HG03095 (cell line): ENCODE data around the gene PRKAR2B.
"Not testable (repeated sequence)": the region's sequence is repeated elsewhere in the genome, so short reads cannot be mapped to it uniquely, and the experiment has no call there.

ENCODE experiments used
- ATAC-seq: cut with Tn5 transposase; IDR thresholded peaks from one replicate; pipeline ENCODE4 v1.9.1; 2021; ENCODE audit warnings: moderate library complexity; ENCODE audit not compliant: unreplicated experiment

The PRKAR2B gene

GRCh38 chr7:107115114-107115513, 70.6 kb downstream of the PRKAR2B start:
- ATAC-seq = no peak

DNA sequence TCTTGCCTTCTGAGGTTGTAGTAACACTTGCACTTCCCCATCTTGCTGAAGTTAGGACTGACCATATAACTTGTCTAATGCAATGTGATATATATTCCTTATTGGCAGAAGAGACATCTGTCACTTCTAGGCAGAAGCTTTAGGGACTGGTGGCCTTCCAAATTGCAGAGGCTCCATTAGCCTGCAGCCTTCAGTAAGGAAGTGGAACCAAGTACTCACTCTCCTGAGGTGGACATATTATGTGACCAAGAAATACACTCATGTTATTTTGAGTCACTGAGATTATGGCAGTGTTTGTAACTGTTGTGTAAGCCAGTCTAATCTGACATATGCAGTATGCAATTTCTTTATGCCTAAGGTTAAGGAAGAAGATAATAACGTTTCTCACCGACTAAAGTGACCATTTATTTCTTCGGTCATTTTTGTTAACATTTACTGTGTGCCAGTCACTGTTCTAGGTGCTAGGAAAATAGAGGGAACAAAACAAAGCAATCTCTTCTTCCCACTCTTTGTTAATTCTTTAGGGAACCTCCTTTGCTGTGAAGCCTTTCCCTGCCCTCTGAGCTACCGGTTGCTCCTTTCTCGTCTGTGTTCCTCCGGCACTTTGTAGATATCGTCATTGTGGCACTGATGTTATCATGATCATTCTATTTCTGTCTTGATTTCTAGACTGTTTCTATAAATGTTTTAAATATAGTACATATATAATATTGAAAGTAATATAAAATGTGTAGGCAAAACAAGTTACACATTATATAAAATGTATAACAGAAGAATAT, 71.4 kb downstream of the PRKAR2B start:
- ATAC-seq = no peak

GRCh38 chr7:107118109-107118900, 73.8 kb downstream of the PRKAR2B start:
- ATAC-seq = no peak

DNA sequence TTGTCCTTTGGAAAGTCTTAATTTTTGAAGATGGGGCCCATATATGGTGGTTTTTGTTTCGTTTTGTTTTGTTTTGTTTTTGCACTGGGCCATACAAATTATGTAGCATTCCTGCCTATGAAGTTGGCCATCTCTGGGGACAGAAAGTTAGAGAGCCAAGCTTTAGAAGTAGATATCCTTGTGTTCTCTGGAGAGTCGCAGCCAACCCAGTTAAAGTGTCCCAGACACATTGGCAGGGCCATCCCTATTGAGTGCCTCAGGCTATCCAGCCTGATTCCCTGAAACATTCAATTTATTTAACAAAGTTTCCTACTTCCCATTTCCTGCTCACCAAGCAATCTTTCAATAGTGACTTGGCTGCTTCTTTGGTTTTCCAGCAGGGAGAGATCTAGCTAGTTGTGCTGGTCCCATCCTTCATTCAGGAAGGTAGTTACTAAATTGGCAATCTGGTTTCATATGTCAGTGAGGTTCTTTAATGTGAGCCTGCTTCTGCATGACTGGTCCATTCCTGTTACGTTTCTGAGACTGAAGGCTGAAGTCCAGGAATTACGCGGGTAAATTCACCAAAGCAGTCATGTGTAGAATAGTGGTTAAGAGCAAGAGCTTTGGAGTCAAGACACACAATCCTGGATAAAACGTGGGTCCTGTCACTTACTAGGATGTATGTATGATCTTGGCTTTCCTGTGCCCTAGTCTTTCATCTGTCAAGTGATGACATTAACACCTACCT, 75.0 kb downstream of the PRKAR2B start:
- no peak for ATAC-seq

- no peak for ATAC-seq
These were observed 78.0 kb downstream of the PRKAR2B start for GRCh38 chr7:107122486-107122911.

DNA sequence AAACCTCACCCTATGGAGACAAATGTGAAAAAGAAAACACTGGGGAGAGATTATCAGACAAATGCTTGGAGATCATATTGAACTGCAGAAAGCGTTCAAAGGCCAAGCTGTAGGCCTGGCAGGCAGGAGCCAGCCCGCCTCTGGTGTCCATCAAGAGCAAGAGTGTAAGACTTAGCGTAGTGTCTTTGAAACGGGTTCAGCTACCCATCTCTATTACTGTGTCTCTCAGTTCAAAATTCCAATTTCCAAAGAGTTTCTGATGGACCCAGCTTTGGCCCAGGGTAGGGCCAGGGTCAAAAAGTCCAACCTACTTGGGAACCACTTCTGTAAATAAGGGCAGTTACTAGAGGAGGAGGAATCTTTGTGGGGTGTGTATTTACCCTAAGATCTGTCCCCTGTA, 78.9 kb downstream of the PRKAR2B start:
- no peak for ATAC-seq

DNA sequence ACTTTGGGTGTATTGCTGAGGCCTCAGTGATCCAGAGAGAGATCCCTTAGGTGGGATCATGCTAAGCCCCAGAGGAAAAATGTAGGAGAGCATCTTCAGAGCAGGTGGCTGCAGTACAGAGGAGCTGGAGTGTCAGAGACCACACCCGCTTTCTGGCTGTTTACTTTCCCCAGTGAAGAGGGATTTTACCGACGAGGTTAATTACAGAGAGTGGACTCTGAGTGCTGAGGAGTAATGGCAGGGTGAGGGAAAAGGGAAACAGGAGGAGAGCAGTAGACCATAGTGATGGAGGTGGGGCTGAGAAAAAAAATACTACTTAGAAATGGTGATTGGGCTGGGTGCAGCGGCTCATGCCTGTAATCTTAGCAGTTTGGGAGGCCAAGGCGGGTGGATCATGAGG, 81.0 kb downstream of the PRKAR2B start:
- no peak for ATAC-seq

GRCh38 chr7:107128217-107128616, 83.7 kb downstream of the PRKAR2B start:
- no peak for ATAC-seq

GRCh38 chr7:107128748-107129147, 84.2 kb downstream of the PRKAR2B start:
- ATAC-seq = no peak

DNA sequence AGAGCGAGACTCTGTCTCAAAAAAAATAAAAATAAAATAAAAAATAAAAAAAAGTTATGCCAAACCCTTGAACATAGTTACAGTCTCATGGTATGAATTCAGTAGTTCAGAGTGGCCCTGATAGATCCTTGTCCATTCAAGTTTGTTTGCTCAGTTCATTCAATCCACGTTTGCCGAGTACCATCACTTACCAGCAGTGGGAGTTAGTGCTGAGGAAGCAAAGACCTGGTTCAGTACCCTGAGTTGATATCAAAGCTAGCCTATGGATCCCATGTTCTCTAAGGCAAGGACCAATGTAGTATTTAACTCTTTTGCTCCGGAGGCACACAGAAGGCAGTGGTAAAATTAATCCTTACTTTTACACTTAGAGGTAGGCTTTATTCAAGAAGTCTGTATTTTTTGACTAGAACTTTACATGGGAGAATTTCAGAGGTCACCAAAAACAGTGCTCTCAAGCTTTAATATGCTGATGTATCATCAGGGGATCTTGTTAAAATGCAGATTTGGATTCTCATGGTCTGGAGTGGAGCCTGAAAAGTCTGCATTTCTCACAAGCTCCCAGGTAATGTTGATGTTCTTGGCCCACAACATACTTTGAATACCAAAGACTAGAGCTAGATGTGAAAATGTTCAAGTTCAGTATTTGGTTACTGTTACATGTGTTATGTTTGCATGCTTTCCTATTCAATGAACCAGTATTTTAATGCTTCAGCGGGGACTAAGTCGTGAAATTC, 86.1 kb downstream of the PRKAR2B start:
- ATAC-seq = no peak

DNA sequence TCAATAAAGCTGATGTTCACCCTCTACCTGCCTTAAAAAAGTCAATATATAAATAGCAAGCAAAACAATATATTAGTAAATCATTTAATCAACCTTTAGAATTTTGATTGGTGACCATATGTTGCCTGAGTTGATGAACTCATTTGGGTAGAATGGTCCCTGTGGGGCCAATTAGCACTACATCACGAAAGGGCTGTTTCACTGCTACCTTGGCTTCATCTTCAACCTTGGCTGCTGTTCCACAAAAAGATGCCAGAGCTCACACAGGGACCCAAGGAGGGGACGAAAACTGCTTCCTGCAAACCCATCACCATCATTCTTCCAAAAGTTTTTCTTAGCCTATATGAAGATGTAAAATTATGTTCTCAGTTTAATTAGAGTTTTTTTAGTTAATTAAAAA, 88.9 kb downstream of the PRKAR2B start:
- no peak for ATAC-seq

GRCh38 chr7:107138696-107139420, 94.4 kb downstream of the PRKAR2B start:
- ATAC-seq = no peak

GRCh38 chr7:107143875-107144274, 99.4 kb downstream of the PRKAR2B start:
- not testable (repeated sequence) for ATAC-seq

- ATAC-seq = no peak
These were observed 100.7 kb downstream of the PRKAR2B start for GRCh38 chr7:107145067-107145838.

- no peak for ATAC-seq
These were observed 103.2 kb downstream of the PRKAR2B start for GRCh38 chr7:107147464-107148393.

GRCh38 chr7:107148721-107149120, 104.2 kb downstream of the PRKAR2B start:
- no peak for ATAC-seq

DNA sequence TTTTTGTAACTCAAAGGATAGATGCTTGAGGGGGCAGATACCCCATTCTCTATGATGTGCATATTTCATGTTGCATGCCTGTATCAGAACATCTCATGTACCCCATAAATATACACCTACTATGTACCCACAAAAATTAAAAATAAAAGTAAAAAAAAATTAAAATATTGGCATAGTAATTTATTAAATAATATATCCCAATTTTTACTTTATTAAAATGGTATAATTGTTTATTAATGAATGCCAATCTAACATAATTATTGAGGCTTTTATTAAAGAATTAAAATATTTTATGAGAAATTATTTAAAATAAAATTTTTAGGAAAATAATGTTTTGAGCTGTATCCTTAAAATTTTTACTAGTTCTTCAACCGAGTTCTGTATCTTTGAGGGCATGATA, 105.4 kb downstream of the PRKAR2B start:
- no peak for ATAC-seq

- ATAC-seq = no peak
These were observed 106.0 kb downstream of the PRKAR2B start for GRCh38 chr7:107150375-107151073.
